Thoracic aorta (tissue), 2 donors: Measurements from ENCODE around the gene MSRB3. TPM values are rescaled to one million over a fixed set of nuclear protein-coding genes. Genes with fewer than 3 reads are reported as not detected.
A peak's percentile ranks its signal among the peaks of the same experiment; 100 is the strongest.

Experiments
- ATAC-seq: fragments of 150-250 bp; one replicate; pipeline ENCODE4 v1.8.0; 2017; ENCODE audit warnings: low read depth; ENCODE audit not compliant: insufficient number of reproducible peaks, low FRiP score
- DNase-seq: peaks from one replicate; pipeline ENCODE4 v3.0.0-alpha.2; 2020; ENCODE audit warnings: low spot score
- H3K27ac ChIP-seq, 2 donors: fragments of 200-600 bp; sonication (generic); 1 replicate in 1 of 2; 2 replicates in 1 of 2; pipeline ENCODE4 v1.5.1; 2016; ENCODE audit warnings: mild to moderate bottlenecking in 2 of 2, moderate library complexity in 2 of 2
- H3K27me3 ChIP-seq: fragments of 200-600 bp; sonication (generic); replicated peaks from 2 replicates; pipeline ENCODE4 v1.6.0; 2016; ENCODE audit warnings: mild to moderate bottlenecking; ENCODE audit not compliant: insufficient read depth
- H3K36me3 ChIP-seq: fragments of 200-600 bp; sonication (generic); one replicate; pipeline ENCODE4 v1.5.1; 2016
- H3K4me1 ChIP-seq, 2 donors: fragments of 200-600 bp; sonication (generic); 1 replicate in 1 of 2; 2 replicates in 1 of 2; pipeline versions ENCODE4 v1.5.1 to v1.6.0; 2016; ENCODE audit warnings: low read depth in 2 of 2, mild to moderate bottlenecking in 1 of 2; ENCODE audit not compliant: control insufficient read depth in 1 of 2
- H3K4me3 ChIP-seq: fragments of 200-600 bp; sonication (generic); 2 replicates; pipeline ENCODE4 v1.5.1; 2016; ENCODE audit warnings: mild to moderate bottlenecking
- H3K9me3 ChIP-seq: fragments of 200-600 bp; sonication (generic); 2 replicates; pipeline ENCODE4 v1.5.1; 2016
- CTCF ChIP-seq: fragments of 200-600 bp; sonication (generic); IDR thresholded peaks from one replicate; pipeline ENCODE4 v1.5.1; 2019; ENCODE audit warnings: antibody characterized with exemption
- total RNA-seq, 2 donors: library from RNA; depleted of rRNA; stranded (reverse); fragments of >200 nt; gene quantifications; one replicate each; pipeline versions ENCODE4 v1.1.0 to v1.2.3, GENCODE V29; 2016

MSRB3 gene
- total RNA-seq, 2 donors from 2014 or later: 221 to 232 TPM

GRCh38 chr12:65266408-65266807, 12.1 kb upstream of the MSRB3 start:
- Histone ChIP-seq H3K27me3 (no peaks in the 10 kb centered on the region), H3K27ac (no peak overlapping the region), H3K4me1 (no peaks in the 10 kb centered on the region), H3K4me3 (no peak overlapping the region), H3K36me3 (no peaks in the 10 kb centered on the region), H3K9me3 (no peaks in the 10 kb centered on the region)
- DNase-seq (no peak), ATAC-seq (no peak)
- no peak for TF ChIP-seq CTCF

- TF ChIP-seq CTCF: no peak
- no peaks in the 10 kb centered on the region for H3K27me3 ChIP-seq
- no peak overlapping the region for H3K27ac ChIP-seq
- H3K36me3 ChIP-seq: no peaks in the 10 kb centered on the region
- DNase-seq: no peak
- H3K4me3 ChIP-seq: no peak overlapping the region
- H3K9me3 ChIP-seq: no peaks in the 10 kb centered on the region
- ATAC-seq: no peak
- H3K4me1 ChIP-seq: no peaks in the 10 kb centered on the region
These were observed 8.9 kb upstream of the MSRB3 start for GRCh38 chr12:65269603-65270002.

- no peak for DNase-seq
- Histone ChIP-seq H3K36me3 (no peaks in the 10 kb centered on the region), H3K9me3 (no peaks in the 10 kb centered on the region), H3K27ac (no peak overlapping the region), H3K4me3 (no peak overlapping the region), H3K4me1 (peaks cover 0 to 8% of the 10 kb centered on the region in 2 donors), H3K27me3 (no peaks in the 10 kb centered on the region)
- TF ChIP-seq CTCF: no peak
- no peak for ATAC-seq
These were observed 3.7 kb upstream of the MSRB3 start for GRCh38 chr12:65274602-65275272.

GRCh38 chr12:65275627-65276026, 2.9 kb upstream of the MSRB3 start:
- no peak for TF ChIP-seq CTCF
- no peak for DNase-seq
- no peaks in the 10 kb centered on the region for H3K27me3 ChIP-seq

DNA sequence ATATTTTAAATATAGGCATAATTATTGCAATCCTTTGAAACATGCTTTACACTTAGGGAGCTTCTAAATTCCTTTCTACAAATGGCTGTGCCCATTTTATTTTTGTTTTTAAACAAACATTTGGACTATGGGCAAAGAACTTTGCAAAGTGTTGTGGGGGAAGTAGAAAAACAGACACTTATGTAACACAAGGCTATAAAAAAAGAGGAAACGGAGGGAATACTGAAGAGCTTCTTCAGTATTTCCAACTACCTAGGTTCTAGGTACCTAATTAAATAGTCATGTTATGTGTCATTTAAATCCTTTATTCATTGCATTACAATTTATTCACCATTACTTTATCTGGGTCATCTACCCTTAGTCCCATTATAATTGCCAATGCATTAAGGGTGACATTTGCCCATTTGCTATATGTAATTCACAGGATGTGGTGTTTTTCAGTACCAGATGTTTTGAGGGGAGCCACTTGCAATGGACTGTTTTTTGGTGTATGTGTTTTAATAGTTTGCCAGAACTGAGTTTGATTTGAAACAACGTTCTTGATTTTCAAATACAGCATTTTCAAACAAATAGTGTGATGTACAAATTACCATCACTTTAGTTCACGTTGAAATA, 1.5 kb upstream of the MSRB3 start:
- no peak for TF ChIP-seq CTCF

More at GRCh38 chr12:65275627-65276026, 2.9 kb upstream of the MSRB3 start:
- no peaks in the 10 kb centered on the region for H3K36me3 ChIP-seq
- H3K9me3 ChIP-seq: no peaks in the 10 kb centered on the region
- peaks cover 5 to 14% of the 10 kb centered on the region in 2 donors for H3K4me1 ChIP-seq
- no peak overlapping the region for H3K27ac ChIP-seq
- ATAC-seq: no peak
- no peak overlapping the region for H3K4me3 ChIP-seq

More for the DNA sequence above, 1.5 kb upstream of the MSRB3 start:
- H3K27me3 ChIP-seq: no peaks in the 10 kb centered on the region
- peak overlapping the region in 1 of 2 donors; percentile 14 for H3K27ac ChIP-seq
- no peaks in the 10 kb centered on the region for H3K36me3 ChIP-seq
- DNase-seq: no peak
- peaks cover 11 to 28% of the 10 kb centered on the region in 2 donors for H3K4me1 ChIP-seq
- no peak overlapping the region for H3K4me3 ChIP-seq
- no peak for ATAC-seq
- H3K9me3 ChIP-seq: no peaks in the 10 kb centered on the region
